Measurements from ENCODE around the gene TMC5. TPM values are rescaled to one million over a fixed set of nuclear protein-coding genes. Genes with fewer than 3 reads are reported as not detected.
A peak's percentile ranks its signal among the peaks of the same experiment; 100 is the strongest.

The TMC5 gene
- total and polyA plus RNA-seq, 2 of the 13 experiments (the other 11 are each of a cell fraction or from before 2014, with no cell fraction given), result 0.09 to 0.41 TPM

- TF ChIP-seq SRSF4 (IDR thresholded peaks at IDR 0.05; ENCODE audit: low read depth, low read length, poor library complexity, severe bottlenecking) (no peak), ZNF460 (CRISPR knock-in tag; IDR thresholded peaks at IDR 0.05; ENCODE audit: borderline replicate concordance) (peak; percentile 23; the same call in 1 of the 2 replicates), ZNF17 (CRISPR knock-in tag; IDR thresholded peaks at IDR 0.05) (no peak; the same call in 1 of the 2 replicates), PHF20 (CRISPR knock-in tag; IDR thresholded peaks at IDR 0.05) (peak; percentile 54; the same call in 1 of the 2 replicates), CCAR2 (optimal IDR thresholded peaks at IDR 0.05; ENCODE audit: low read depth, low read length) (no peak), ZNF549 (CRISPR knock-in tag; IDR thresholded peaks at IDR 0.05) (no peak), ZNF704 (CRISPR knock-in tag; IDR thresholded peaks at IDR 0.05; ENCODE audit: borderline replicate concordance) (peak; percentile 81; the same call in 1 of the 2 replicates), BCL6 (CRISPR knock-in tag; IDR thresholded peaks at IDR 0.05) (peak; percentile 36; the same call in 1 of the 2 replicates), CREB3 (CRISPR knock-in tag; IDR thresholded peaks at IDR 0.05) (peak; percentile 36; the same call in 1 of the 2 replicates), ZSCAN21 (CRISPR knock-in tag; IDR thresholded peaks at IDR 0.05; ENCODE audit: borderline replicate concordance) (peak; percentile 71; the same call in 1 of the 2 replicates), ZNF329 (CRISPR knock-in tag; IDR thresholded peaks at IDR 0.05; ENCODE audit: low read depth) (0 out of 2 replicates have a peak, but pooled peaks have one; percentile 50), IRF9 (CRISPR knock-in tag; IDR thresholded peaks at IDR 0.05; ENCODE audit: borderline replicate concordance) (peak; percentile 78; the same call in 1 of the 2 replicates), ZNF558 (CRISPR knock-in tag; IDR thresholded peaks at IDR 0.05; ENCODE audit: borderline replicate concordance) (no peak), ZBTB7B (CRISPR knock-in tag; IDR thresholded peaks at IDR 0.05) (peak; percentile 85; the same call in 1 of the 2 replicates), CBFB (CRISPR knock-in tag; IDR thresholded peaks at IDR 0.05) (peak; percentile 62; the same call in 1 of the 2 replicates), TCF7 (IDR thresholded peaks at IDR 0.05; ENCODE audit: low read depth) (no peak), HNF4A (CRISPR knock-in tag; IDR thresholded peaks at IDR 0.05) (no peak), MTF2 (CRISPR knock-in tag; IDR thresholded peaks at IDR 0.05; ENCODE audit: borderline replicate concordance) (no peak), CENPX (CRISPR knock-in tag; IDR thresholded peaks at IDR 0.05) (no peak), RCOR2 (CRISPR knock-in tag; IDR thresholded peaks at IDR 0.05) (peak; percentile 47), JUN (CRISPR knock-in tag; IDR thresholded peaks at IDR 0.05) (no peak), POLR2AphosphoS5 (IDR thresholded peaks at IDR 0.05; ENCODE audit: low read depth, low read length) (peak; percentile 92), BCL3 (CRISPR knock-in tag; IDR thresholded peaks at IDR 0.05) (peak; percentile 98; the same call in 1 of the 2 replicates), ZNF776 (CRISPR knock-in tag; IDR thresholded peaks at IDR 0.05) (peak; percentile 84), ZNF792 (CRISPR knock-in tag; IDR thresholded peaks at IDR 0.05) (peak; percentile 64; the same call in 1 of the 2 replicates)
Observed at GRCh38 chr16:19521471-19522396, 104.1 kb downstream of the TMC5 start, which contains the start of gene GDE1 (continued).
